GM12878 (cell line): Measurements from ENCODE around the gene ITGA7. TPM values are rescaled to one million over a fixed set of nuclear protein-coding genes. Genes with fewer than 3 reads are reported as not detected.

Source experiments
- ATAC-seq: fragments of 200-7000 bp; cut with Tn5 transposase; 3 replicates; pipeline ENCODE4 v1.9.1; 2020; ENCODE audit warnings: mild to moderate bottlenecking, moderate library complexity
- BruUV-seq: library from RNA; stranded (reverse); fragments of 400-500 nt; replicated peaks from 2 replicates; lab custom pipeline; 2021; lab: Mats Ljungman, UMichigan
- CTCF ChIA-PET: fragments of 300-600 bp; sonication (Branson Sonifier 250); formaldehyde crosslinking; extraction: SDS; loops from one replicate; lab custom pipeline; 2021; ENCODE audit warnings: inconsistent platforms; lab: Yijun Ruan, JAX
- POLR2A ChIA-PET: fragments of 350-600 bp; formaldehyde crosslinking; extraction: SDS; loops from one replicate; lab custom pipeline; 2021; ENCODE audit warnings: inconsistent platforms; lab: Charles Lee
- RAD21 ChIA-PET: fragments of 300-600 bp; sonication (Branson Sonifier 250); formaldehyde crosslinking; loops from one replicate; lab custom pipeline; 2023; ENCODE audit warnings: antibody characterized with exemption; ENCODE audit not compliant: unreplicated experiment; lab: Charles Lee
- SMC1A ChIA-PET: fragments of 300-600 bp; sonication (Branson Sonifier 250); formaldehyde crosslinking; loops from one replicate; lab custom pipeline; 2023; ENCODE audit not compliant: unreplicated experiment, uncharacterized antibody; lab: Charles Lee
- DNase-seq: peaks from one replicate; pipeline ENCODE4 v3.0.0-alpha.2; 2011; ENCODE audit warnings: low read depth, low spot score
- FAIRE-seq: peaks from 3 replicates; lab custom pipeline; 2011; peaks lifted over from hg19 to GRCh38; lab: Jason Lieb, UNC
- H2AFZ ChIP-seq: 2 replicates; pipeline ENCODE4 v1.6.0; 2011; ENCODE audit warnings: low read depth, low read length, control low read depth; ENCODE audit not compliant: control insufficient read depth
- H3K27ac ChIP-seq: 2 replicates; pipeline ENCODE4 v1.5.1; 2011; ENCODE audit warnings: control low read depth; ENCODE audit not compliant: control insufficient read depth, insufficient read depth
- H3K27me3 ChIP-seq, 2 experiments: replicated peaks in 1 of 2; 2 replicates each; pipeline versions ENCODE4 v1.6.0 to v1.6.1; 2011; ENCODE audit warnings: low read length in 1 of 2; ENCODE audit not compliant: control insufficient read depth in 2 of 2, insufficient read depth in 2 of 2
- H3K36me3 ChIP-seq, 2 experiments: 2 replicates each; pipeline ENCODE4 v1.5.1; 2011; ENCODE audit warnings: low read length in 1 of 2; ENCODE audit not compliant: control insufficient read depth in 2 of 2, insufficient read depth in 2 of 2
- H3K4me1 ChIP-seq: 2 replicates; pipeline ENCODE4 v1.6.1; 2011; ENCODE audit warnings: mild to moderate bottlenecking, low read length, moderate library complexity, mixed read lengths; ENCODE audit not compliant: control insufficient read depth, insufficient read depth
- H3K4me2 ChIP-seq: 2 replicates; pipeline ENCODE4 v1.6.0; 2011; ENCODE audit warnings: control low read depth; ENCODE audit not compliant: control insufficient read depth, insufficient read depth
- H3K4me3 ChIP-seq: fragments of 200-600 bp; sonication (generic); 2 replicates; pipeline ENCODE4 v1.5.1; 2016
- H3K79me2 ChIP-seq: 2 replicates; pipeline ENCODE4 v1.6.0; 2011; ENCODE audit warnings: low read length; ENCODE audit not compliant: control insufficient read depth, insufficient read depth
- H3K9ac ChIP-seq: 2 replicates; pipeline ENCODE4 v1.8.0; 2011; ENCODE audit warnings: low read length, control low read depth, mixed read lengths; ENCODE audit not compliant: control insufficient read depth, insufficient read depth
- H3K9me3 ChIP-seq: replicated peaks from 3 replicates; pipeline ENCODE4 v1.5.1; 2011; ENCODE audit warnings: mild to moderate bottlenecking, low read length; ENCODE audit not compliant: control insufficient read depth, insufficient read depth
- H4K20me1 ChIP-seq: 2 replicates; pipeline ENCODE4 v1.6.0; 2011; ENCODE audit not compliant: control insufficient read depth, insufficient read depth
- GATAD2B ChIP-seq: fragments of 450-650 bp; conservative IDR thresholded peaks from 2 replicates; pipeline ENCODE4 v1.6.1; 2017; ENCODE audit warnings: low read depth, mild to moderate bottlenecking, moderate library complexity
- HCFC1 ChIP-seq: fragments of 150-350 bp; IDR thresholded peaks from 2 replicates; pipeline ENCODE4 v1.6.1; 2014; ENCODE audit warnings: low read length
- MEF2A ChIP-seq: IDR thresholded peaks from 2 replicates; pipeline ENCODE4 v1.6.1; 2011; ENCODE audit warnings: low read depth, mild to moderate bottlenecking, low read length, moderate library complexity; ENCODE audit not compliant: insufficient read depth
- NFYB ChIP-seq: IDR thresholded peaks from 2 replicates; pipeline ENCODE4 v1.6.1; 2011; ENCODE audit warnings: low read depth, mild to moderate bottlenecking, low read length, improper control_type of control experiment, moderate library complexity; ENCODE audit not compliant: insufficient read depth
- RAD21 ChIP-seq: IDR thresholded peaks from 2 replicates; pipeline ENCODE4 v1.6.1; 2011; ENCODE audit warnings: mild to moderate bottlenecking, low read depth, low read length, moderate library complexity; ENCODE audit not compliant: insufficient read depth
- ZNF217 ChIP-seq: fragments of 450-650 bp; IDR thresholded peaks from 2 replicates; pipeline ENCODE4 v1.6.1; 2017; ENCODE audit warnings: antibody characterized with exemption, mild to moderate bottlenecking
- WGBS: methylation state at CpG from one replicate; pipeline ENCODE4 v1.1.6; 2016; ENCODE audit warnings: low lambda C conversion rate; ENCODE audit not compliant: insufficient replicate concordance, insufficient coverage; ENCODE audit errors: missing lambda C conversion rate; 5-methylcytosine and 5-hydroxymethylcytosine counted together
- in situ Hi-C: fragments of 300-500 bp; cut with MboI; formaldehyde crosslinking; loops from 9 replicates; pipeline ENCODE4 v1.14.3; 2018; ENCODE audit warnings: mixed read lengths
- intact Hi-C: fragments of 100-400 bp; cut with micrococcal nuclease; formaldehyde crosslinking; loops from one replicate; pipeline ENCODE4 v1.14.2; 2022; ENCODE audit not compliant: unreplicated experiment
- polyA plus RNA-seq, 11 experiments: library from polyadenylated mRNA; depleted of rRNA in 4 of 11; unstranded in 6 of 11; stranded (reverse) in 5 of 11; fragments of >200 nt; fragmentation: Nextera tagmentation in 4 of 11; fragmentation: Illumina TruSeq in 1 of 11; extraction: Ambion mirVana in 4 of 11; extraction: Trizol in 1 of 11; gene quantifications; 1 replicate in 1 of 11; 2 replicates in 10 of 11; pipeline versions ENCODE4 v1.2.1 to v1.2.3, GENCODE V29; 2011 to 2016; ENCODE audit warnings: inconsistent platforms in 2 of 11, missing spikeins in 2 of 11, low read depth in 1 of 11
- total RNA-seq, 4 experiments: library from RNA; depleted of rRNA in 3 of 4; stranded (reverse); fragments of >200 nt in 3 of 4; fragmentation: Illumina TruSeq in 1 of 4; extraction: Trizol in 1 of 4; gene quantifications; 2 replicates each; pipeline versions ENCODE4 v1.2.1 to v1.2.3, GENCODE V29; 2013 to 2021
- TF ChIP-seq, protein P1 (sequence below): IDR thresholded peaks from 2 replicates; pipeline ENCODE4 v1.6.1; 2012; ENCODE audit warnings: mild to moderate bottlenecking, low read depth, low read length

The ITGA7 gene
- total and polyA plus RNA-seq, 10 of the 15 experiments (the other 5 are each of a cell fraction or from before 2014, with no cell fraction given) = 0.18 to 5.1 (median 1.5) TPM

- TF ChIP-seq, protein P1, sequence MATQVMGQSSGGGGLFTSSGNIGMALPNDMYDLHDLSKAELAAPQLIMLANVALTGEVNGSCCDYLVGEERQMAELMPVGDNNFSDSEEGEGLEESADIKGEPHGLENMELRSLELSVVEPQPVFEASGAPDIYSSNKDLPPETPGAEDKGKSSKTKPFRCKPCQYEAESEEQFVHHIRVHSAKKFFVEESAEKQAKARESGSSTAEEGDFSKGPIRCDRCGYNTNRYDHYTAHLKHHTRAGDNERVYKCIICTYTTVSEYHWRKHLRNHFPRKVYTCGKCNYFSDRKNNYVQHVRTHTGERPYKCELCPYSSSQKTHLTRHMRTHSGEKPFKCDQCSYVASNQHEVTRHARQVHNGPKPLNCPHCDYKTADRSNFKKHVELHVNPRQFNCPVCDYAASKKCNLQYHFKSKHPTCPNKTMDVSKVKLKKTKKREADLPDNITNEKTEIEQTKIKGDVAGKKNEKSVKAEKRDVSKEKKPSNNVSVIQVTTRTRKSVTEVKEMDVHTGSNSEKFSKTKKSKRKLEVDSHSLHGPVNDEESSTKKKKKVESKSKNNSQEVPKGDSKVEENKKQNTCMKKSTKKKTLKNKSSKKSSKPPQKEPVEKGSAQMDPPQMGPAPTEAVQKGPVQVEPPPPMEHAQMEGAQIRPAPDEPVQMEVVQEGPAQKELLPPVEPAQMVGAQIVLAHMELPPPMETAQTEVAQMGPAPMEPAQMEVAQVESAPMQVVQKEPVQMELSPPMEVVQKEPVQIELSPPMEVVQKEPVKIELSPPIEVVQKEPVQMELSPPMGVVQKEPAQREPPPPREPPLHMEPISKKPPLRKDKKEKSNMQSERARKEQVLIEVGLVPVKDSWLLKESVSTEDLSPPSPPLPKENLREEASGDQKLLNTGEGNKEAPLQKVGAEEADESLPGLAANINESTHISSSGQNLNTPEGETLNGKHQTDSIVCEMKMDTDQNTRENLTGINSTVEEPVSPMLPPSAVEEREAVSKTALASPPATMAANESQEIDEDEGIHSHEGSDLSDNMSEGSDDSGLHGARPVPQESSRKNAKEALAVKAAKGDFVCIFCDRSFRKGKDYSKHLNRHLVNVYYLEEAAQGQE = no peak
- no peak for TF ChIP-seq ZNF217
- TF ChIP-seq, all 136 proteins: peak for 0
Observed at GRCh38 chr12:55685671-55686070, 22.0 kb downstream of the ITGA7 start (continued).

- Histone ChIP-seq H3K4me3 (no peak overlapping the region), H3K36me3 (no peaks in the 10 kb centered on the region), H2AFZ (no peak overlapping the region)
- no peak for TF ChIP-seq NFYB
- TF ChIP-seq HCFC1 = no peak
- TF ChIP-seq GATAD2B = no peak
- TF ChIP-seq RAD21 = no peak
- no peak for TF ChIP-seq MEF2A
- TF ChIP-seq, all 136 proteins: peak for 0
- H3K9me3 ChIP-seq = no peaks in the 10 kb centered on the region
- 72% methylated on average over 20 of the region's 20 CpGs for WGBS
- ATAC-seq = no peak
- H3K4me2 ChIP-seq = no peak overlapping the region
- FAIRE-seq = no peak
- BruUV-seq = no TSS peak
- ChIA-PET SMC1A (no interaction called here), POLR2A (no interaction called here), CTCF (no interaction called here), RAD21 (no interaction called here)
- H3K4me1 ChIP-seq = peaks cover 16% of the 10 kb centered on the region
- H3K27ac ChIP-seq = no peak overlapping the region
- H3K9ac ChIP-seq = no peak overlapping the region
- H4K20me1 ChIP-seq = no peaks in the 10 kb centered on the region
- intact Hi-C loops (no loop called here), in situ Hi-C loops (no loop called here)
- no peaks in the 10 kb centered on the region for H3K79me2 ChIP-seq
- no peak for DNase-seq
- no peaks in the 10 kb centered on the region; a peak in 1 of 4 replicates for H3K27me3 ChIP-seq
Observed at GRCh38 chr12:55684761-55685370, 22.8 kb downstream of the ITGA7 start.
